ENCODE results near the gene PPP1R26. TPM values are rescaled to one million over a fixed set of nuclear protein-coding genes. Genes with fewer than 3 reads are reported as not detected.
"Not testable (repeated sequence)": the region's sequence is repeated elsewhere in the genome, so short reads cannot be mapped to it uniquely, and the experiment has no call there.

Gene PPP1R26
- polyA plus RNA-seq, 4 donors: 26.4 to 31.7 (median 29.9) TPM

DNA sequence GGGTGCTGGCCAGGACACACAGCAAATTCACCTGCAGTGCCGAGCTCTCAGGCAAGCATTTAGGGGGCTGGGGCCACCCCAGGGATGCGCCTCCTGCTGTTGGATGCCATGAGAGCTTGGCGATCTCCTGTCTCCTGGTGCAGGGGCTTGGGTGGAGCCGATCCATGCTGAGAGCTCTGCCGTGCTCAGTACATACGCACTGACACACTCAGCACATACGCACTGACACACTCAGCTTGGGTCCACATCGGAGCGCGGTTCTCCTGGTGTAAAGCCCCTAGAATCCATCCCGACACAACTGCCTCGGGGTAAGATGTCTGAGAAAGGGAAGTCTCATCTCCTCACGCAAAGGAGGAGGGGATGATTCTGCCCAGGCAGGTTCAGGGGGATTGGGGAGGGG lies 56.0 kb downstream of the PPP1R26 start:
- DNase-seq (ENCODE audit: low read depth in 4 of 4, low spot score in 3 of 4): not testable (repeated sequence)

DNA sequence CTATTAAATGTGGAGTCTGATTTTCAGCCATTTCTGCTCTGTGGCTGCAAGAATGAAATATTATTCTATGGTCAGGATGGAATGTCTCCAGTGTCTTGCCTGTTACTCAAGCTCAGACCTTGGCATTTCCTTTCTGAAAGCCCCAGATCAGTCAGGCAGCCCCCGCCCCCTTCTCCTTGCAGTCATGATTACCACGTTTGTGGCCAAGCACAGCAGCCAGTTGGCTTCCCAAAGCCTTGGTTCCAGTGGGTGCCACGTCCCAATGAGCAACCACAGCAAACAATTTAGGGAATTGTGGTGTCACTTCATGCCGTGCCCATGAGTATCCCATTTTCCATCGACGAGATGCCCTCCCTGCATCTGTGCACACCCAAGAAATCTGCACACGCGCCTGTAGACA lies 56.6 kb downstream of the PPP1R26 start:
- DNase-seq (ENCODE audit: low read depth in 4 of 4, low spot score in 3 of 4): no peak

Other genes starting within 250 kb of the PPP1R26 start
- gene MRPS2, start 20.9 kb downstream of the PPP1R26 start, polyA plus RNA-seq (ENCODE audit: insufficient read length in 4 of 4): 10 to 100 TPM; 45.6 to 60.4 (median 47.4) TPM
- gene LCN1, start 41.7 kb downstream of the PPP1R26 start, polyA plus RNA-seq (ENCODE audit: insufficient read length in 4 of 4): not detected
- under 1 TPM; 0.27 to 0.76 (median 0.33) TPM for gene OBP2A, start 66.3 kb downstream of the PPP1R26 start, polyA plus RNA-seq (ENCODE audit: insufficient read length in 4 of 4)
- gene PAEP, start 82.0 kb downstream of the PPP1R26 start, polyA plus RNA-seq (ENCODE audit: insufficient read length in 4 of 4): under 1 TPM in 1 of 4 donors, not detected in 3; 0.12 TPM
- not detected for gene GLT6D1, start 159.8 kb downstream of the PPP1R26 start, polyA plus RNA-seq (ENCODE audit: insufficient read length in 4 of 4)
- not detected for gene LCN9, start 183.5 kb downstream of the PPP1R26 start, polyA plus RNA-seq (ENCODE audit: insufficient read length in 4 of 4)
- not detected for gene SOHLH1, start 219.7 kb downstream of the PPP1R26 start, polyA plus RNA-seq (ENCODE audit: insufficient read length in 4 of 4)
- under 1 TPM; 0.08 to 0.24 (median 0.22) TPM for gene KCNT1, start 222.4 kb downstream of the PPP1R26 start, polyA plus RNA-seq (ENCODE audit: insufficient read length in 4 of 4)